Smooth muscle cell (in vitro differentiated cells): ENCODE measurements around the gene INAFM2. TPM values are rescaled to one million over a fixed set of nuclear protein-coding genes. Genes with fewer than 3 reads are reported as not detected.

ENCODE experiments used
- DNase-seq: peaks from one replicate; lab custom pipeline; 2025; ENCODE audit not compliant: unreplicated experiment; lab: John Stamatoyannopoulos, UW
- H2AFZ ChIP-seq: fragments of 200-600 bp; sonication (generic); 2 replicates; pipeline ENCODE4 v1.6.0; 2016; ENCODE audit warnings: antibody characterized with exemption, low read depth, mild to moderate bottlenecking
- H3F3A ChIP-seq: fragments of 200-600 bp; sonication (generic); 2 replicates; pipeline ENCODE4 v1.6.0; 2017; ENCODE audit warnings: antibody characterized with exemption, low read depth
- H3K27ac ChIP-seq: fragments of 200-600 bp; sonication (generic); 2 replicates; pipeline ENCODE4 v1.5.1; 2016; ENCODE audit warnings: low read depth, mild to moderate bottlenecking
- H3K27me3 ChIP-seq: fragments of 200-600 bp; sonication (generic); 2 replicates; pipeline ENCODE4 v1.6.1; 2016; ENCODE audit warnings: low read depth, mild to moderate bottlenecking
- H3K36me3 ChIP-seq: fragments of 200-600 bp; sonication (generic); 2 replicates; pipeline ENCODE4 v1.5.1; 2016; ENCODE audit warnings: low read depth
- H3K4me1 ChIP-seq: fragments of 200-600 bp; sonication (generic); 2 replicates; pipeline ENCODE4 v1.5.1; 2016; ENCODE audit warnings: low read depth
- H3K4me2 ChIP-seq: fragments of 200-600 bp; sonication (generic); 2 replicates; pipeline ENCODE4 v1.6.0; 2016; ENCODE audit warnings: mild to moderate bottlenecking
- H3K4me3 ChIP-seq: fragments of 200-600 bp; sonication (generic); 2 replicates; pipeline ENCODE4 v1.5.1; 2016; ENCODE audit warnings: mild to moderate bottlenecking
- H3K79me2 ChIP-seq: fragments of 200-600 bp; sonication (generic); 2 replicates; pipeline ENCODE4 v1.6.0; 2016; ENCODE audit warnings: low read depth, mild to moderate bottlenecking
- H3K9ac ChIP-seq: fragments of 200-600 bp; sonication (generic); 2 replicates; pipeline ENCODE4 v1.6.0; 2016; ENCODE audit warnings: low read depth
- H3K9me3 ChIP-seq: fragments of 200-600 bp; sonication (generic); replicated peaks from 2 replicates; pipeline ENCODE4 v1.5.1; 2016; ENCODE audit warnings: low read depth
- H4K20me1 ChIP-seq: fragments of 200-600 bp; sonication (generic); 2 replicates; pipeline ENCODE4 v1.6.0; 2016; ENCODE audit warnings: low read depth
- CTCF ChIP-seq: fragments of 200-600 bp; sonication (generic); IDR thresholded peaks from 2 replicates; pipeline ENCODE4 v1.5.1; 2017; ENCODE audit warnings: borderline replicate concordance, mild to moderate bottlenecking, antibody characterized with exemption; ENCODE audit not compliant: insufficient read depth, poor library complexity, severe bottlenecking
- WGBS: methylation state at CpG from one replicate; pipeline ENCODE4 v1.1.7; 2016; ENCODE audit warnings: low lambda C conversion rate; 5-methylcytosine and 5-hydroxymethylcytosine counted together
- polyA plus RNA-seq: library from polyadenylated mRNA; unstranded; fragments of >200 nt; fragmentation: Nextera tagmentation; extraction: Ambion mirVana; gene quantifications from 2 replicates; pipeline ENCODE4 v1.2.1, GENCODE V29; 2016
- total RNA-seq: library from RNA; depleted of rRNA; stranded (reverse); fragments of >200 nt; gene quantifications from 2 replicates; pipeline ENCODE4 v1.2.3, GENCODE V29; 2014

Gene INAFM2
- total and polyA plus RNA-seq, 2 experiments from 2014 or later, result 23.9 to 28.1 TPM

- Histone ChIP-seq H3F3A (peaks cover 3% of the 10 kb centered on the region), H3K27me3 (peaks cover 47% of the 10 kb centered on the region), H3K79me2 (no peaks in the 10 kb centered on the region), H3K27ac (no peak overlapping the region), H3K4me1 (peaks cover 15% of the 10 kb centered on the region), H4K20me1 (no peaks in the 10 kb centered on the region), H3K4me3 (no peak overlapping the region), H3K36me3 (no peaks in the 10 kb centered on the region), H3K9ac (no peak overlapping the region), H2AFZ (no peak overlapping the region), H3K4me2 (peak overlapping the region; percentile 88), H3K9me3 (no peaks in the 10 kb centered on the region)
- no peak for TF ChIP-seq CTCF
- DNase-seq, result no peak
- 50% methylated on average over 11 of the region's 12 CpGs for WGBS
These were observed 33.0 kb upstream of the INAFM2 start for GRCh38 chr15:40290545-40290917.

GRCh38 chr15:40290918-40291574 is 32.4 kb upstream of the INAFM2 start:
- peak; percentile 21 for DNase-seq
- no peak for TF ChIP-seq CTCF
- Histone ChIP-seq H3K27me3 (peaks cover 47% of the 10 kb centered on the region), H2AFZ (peak overlapping the region; percentile 72), H3K27ac (no peak overlapping the region), H3K79me2 (no peaks in the 10 kb centered on the region), H4K20me1 (no peaks in the 10 kb centered on the region), H3K9me3 (no peaks in the 10 kb centered on the region), H3K4me2 (peak overlapping the region; percentile 88), H3K4me1 (peaks cover 10% of the 10 kb centered on the region), H3K36me3 (no peaks in the 10 kb centered on the region), H3F3A (no peaks in the 10 kb centered on the region), H3K9ac (no peak overlapping the region), H3K4me3 (peak overlapping the region; percentile 45)
- 2% methylated on average over 35 of the region's 68 CpGs for WGBS

- no peak for DNase-seq
- Histone ChIP-seq H3K9me3 (no peaks in the 10 kb centered on the region), H3K4me2 (no peak overlapping the region), H3K9ac (no peak overlapping the region), H3K4me1 (peaks cover 9% of the 10 kb centered on the region), H3K27ac (no peak overlapping the region), H3K27me3 (peaks cover 47% of the 10 kb centered on the region), H3K4me3 (no peak overlapping the region), H2AFZ (no peak overlapping the region), H3K36me3 (no peaks in the 10 kb centered on the region), H3K79me2 (no peaks in the 10 kb centered on the region), H4K20me1 (no peaks in the 10 kb centered on the region), H3F3A (no peaks in the 10 kb centered on the region)
- WGBS, result 84% methylated on average over 3 of the region's 3 CpGs
- no peak for TF ChIP-seq CTCF
These were observed 31.2 kb upstream of the INAFM2 start for GRCh38 chr15:40292246-40292645.

- Histone ChIP-seq H3K4me1 (peaks cover 9% of the 10 kb centered on the region), H3K9ac (no peak overlapping the region), H2AFZ (no peak overlapping the region), H3K79me2 (no peaks in the 10 kb centered on the region), H3K4me3 (no peak overlapping the region), H3K27me3 (peaks cover 47% of the 10 kb centered on the region), H3K36me3 (no peaks in the 10 kb centered on the region), H3K27ac (no peak overlapping the region), H3F3A (no peaks in the 10 kb centered on the region), H3K4me2 (no peak overlapping the region), H4K20me1 (no peaks in the 10 kb centered on the region), H3K9me3 (no peaks in the 10 kb centered on the region)
- no peak for TF ChIP-seq CTCF
- DNase-seq, result no peak
These were observed 30.5 kb upstream of the INAFM2 start for GRCh38 chr15:40293006-40293405.
